MM.1S (cell line): Measurements from ENCODE around the gene TOR4A.
A peak's percentile ranks its signal among the peaks of the same experiment; 100 is the strongest.

ENCODE experiments used
- DNase-seq: peaks from one replicate; pipeline ENCODE4 v3.0.0-alpha.2; 2015
- H2AFZ ChIP-seq: fragments of 300-600 bp; sonication (generic); 2 replicates; pipeline ENCODE4 v1.6.0; 2016; ENCODE audit warnings: antibody characterized with exemption, low read length
- H3F3A ChIP-seq: fragments of 300-600 bp; sonication (generic); 2 replicates; pipeline ENCODE4 v1.6.1; 2016; ENCODE audit warnings: mild to moderate bottlenecking, antibody characterized with exemption, low read length, moderate library complexity, mixed read lengths; ENCODE audit not compliant: insufficient read depth
- H3K27ac ChIP-seq: fragments of 300-600 bp; sonication (generic); 2 replicates; pipeline ENCODE4 v1.5.1; 2016; ENCODE audit warnings: mild to moderate bottlenecking, low read length
- H3K27me3 ChIP-seq: fragments of 300-600 bp; sonication (generic); replicated peaks from 2 replicates; pipeline ENCODE4 v1.6.0; 2016; ENCODE audit warnings: low read length; ENCODE audit not compliant: insufficient read depth
- H3K36me3 ChIP-seq: fragments of 300-600 bp; sonication (generic); replicated peaks from 2 replicates; pipeline ENCODE4 v1.6.1; 2016; ENCODE audit warnings: mild to moderate bottlenecking, low read length, mixed read lengths; ENCODE audit not compliant: insufficient read depth
- H3K4me1 ChIP-seq: fragments of 300-600 bp; sonication (generic); 2 replicates; pipeline ENCODE4 v1.6.1; 2016; ENCODE audit warnings: low read length, mixed read lengths
- H3K4me2 ChIP-seq: fragments of 300-600 bp; sonication (generic); 2 replicates; pipeline ENCODE4 v1.6.0; 2016; ENCODE audit warnings: low read depth, low read length
- H3K4me3 ChIP-seq: fragments of 300-600 bp; sonication (generic); 2 replicates; pipeline ENCODE4 v1.5.1; 2016; ENCODE audit warnings: low read length, mixed read lengths
- H3K79me2 ChIP-seq: fragments of 300-600 bp; sonication (generic); 2 replicates; pipeline ENCODE4 v1.6.1; 2016; ENCODE audit warnings: mixed run types, low read length, mixed read lengths
- H3K9ac ChIP-seq: fragments of 300-600 bp; sonication (generic); 2 replicates; pipeline ENCODE4 v1.6.1; 2016; ENCODE audit warnings: low read length, mixed read lengths
- H3K9me2 ChIP-seq: fragments of 300-600 bp; sonication (generic); replicated peaks from 2 replicates; pipeline ENCODE4 v1.6.1; 2016; ENCODE audit warnings: mild to moderate bottlenecking, low read length, mixed read lengths; ENCODE audit not compliant: insufficient read depth
- H3K9me3 ChIP-seq: fragments of 300-600 bp; sonication (generic); replicated peaks from 2 replicates; pipeline ENCODE4 v1.6.1; 2016; ENCODE audit warnings: mild to moderate bottlenecking, low read length, mixed read lengths; ENCODE audit not compliant: insufficient read depth
- H4K20me1 ChIP-seq: fragments of 300-600 bp; sonication (generic); 2 replicates; pipeline ENCODE4 v1.6.1; 2016; ENCODE audit warnings: mild to moderate bottlenecking, low read length, moderate library complexity, mixed read lengths; ENCODE audit not compliant: insufficient read depth
- CTCF ChIP-seq: fragments of 300-600 bp; sonication (generic); IDR thresholded peaks from 2 replicates; pipeline ENCODE4 v1.5.1; 2016; ENCODE audit warnings: antibody characterized with exemption, low read length, mixed read lengths
- EZH2 ChIP-seq: fragments of 300-600 bp; sonication (generic); optimal IDR thresholded peaks from 2 replicates; pipeline ENCODE3; 2017; ENCODE audit warnings: low read depth, mild to moderate bottlenecking, antibody characterized with exemption, low read length, mixed read lengths
- EZH2phosphoT487 ChIP-seq: fragments of 300-600 bp; sonication (generic); IDR thresholded peaks from 2 replicates; pipeline ENCODE4 v1.6.1; 2018; ENCODE audit warnings: antibody characterized with exemption, low read length

The TOR4A gene

GRCh38 chr9:137308057-137308619, 30.6 kb downstream of the TOR4A start:
- no peak overlapping the region for H3K4me2 ChIP-seq
- no peak overlapping the region for H3K27ac ChIP-seq
- H3K9ac ChIP-seq, result no peak overlapping the region
- no peak overlapping the region for H3K4me3 ChIP-seq
- H3K27me3 ChIP-seq, result peaks cover 23% of the 10 kb centered on the region
- TF ChIP-seq CTCF, result no peak
- TF ChIP-seq EZH2phosphoT487, result no peak
- TF ChIP-seq EZH2, result no peak
- H3K9me3 ChIP-seq, result no peaks in the 10 kb centered on the region
- peaks cover under 1% of the 10 kb centered on the region; the same call in 1 of the 2 replicates for H3F3A ChIP-seq
- no peaks in the 10 kb centered on the region for H3K79me2 ChIP-seq
- DNase-seq, result no peak
- H3K9me2 ChIP-seq, result no peaks in the 10 kb centered on the region
- H2AFZ ChIP-seq, result no peak overlapping the region
- H3K4me1 ChIP-seq, result no peaks in the 10 kb centered on the region; the same call in 1 of the 2 replicates
- no peaks in the 10 kb centered on the region for H3K36me3 ChIP-seq
- H4K20me1 ChIP-seq, result no peaks in the 10 kb centered on the region

GRCh38 chr9:137309368-137310188, 32.1 kb downstream of the TOR4A start:
- H3K4me3 ChIP-seq, result no peak overlapping the region
- H3K4me1 ChIP-seq, result no peaks in the 10 kb centered on the region; the same call in 1 of the 2 replicates
- H3K36me3 ChIP-seq, result no peaks in the 10 kb centered on the region
- H3K9me3 ChIP-seq, result no peaks in the 10 kb centered on the region
- H3K79me2 ChIP-seq, result no peaks in the 10 kb centered on the region
- no peaks in the 10 kb centered on the region for H3K9me2 ChIP-seq
- H3K27me3 ChIP-seq, result peaks cover 35% of the 10 kb centered on the region
- no peaks in the 10 kb centered on the region for H3F3A ChIP-seq
- H2AFZ ChIP-seq, result no peak overlapping the region
- H4K20me1 ChIP-seq, result no peaks in the 10 kb centered on the region
- TF ChIP-seq EZH2phosphoT487, result no peak
- TF ChIP-seq EZH2, result no peak
- TF ChIP-seq CTCF, result no peak
- no peak overlapping the region for H3K27ac ChIP-seq
- DNase-seq, result no peak
- H3K9ac ChIP-seq, result no peak overlapping the region
- no peak overlapping the region for H3K4me2 ChIP-seq

GRCh38 chr9:137310189-137311052, 32.9 kb downstream of the TOR4A start:
- no peak for DNase-seq
- Histone ChIP-seq H3F3A (no peaks in the 10 kb centered on the region), H3K4me2 (peak overlapping the region; percentile 7; the same call in 1 of the 2 replicates), H3K9ac (no peak overlapping the region), H3K9me2 (no peaks in the 10 kb centered on the region), H3K9me3 (no peaks in the 10 kb centered on the region), H4K20me1 (no peaks in the 10 kb centered on the region), H3K4me3 (no peak overlapping the region), H3K4me1 (no peaks in the 10 kb centered on the region; the same call in 1 of the 2 replicates), H3K27ac (no peak overlapping the region), H3K36me3 (no peaks in the 10 kb centered on the region), H2AFZ (peak overlapping the region; percentile 35; the same call in 1 of the 2 replicates), H3K27me3 (peaks cover 44% of the 10 kb centered on the region), H3K79me2 (no peaks in the 10 kb centered on the region)
- no peak for TF ChIP-seq EZH2
- TF ChIP-seq CTCF, result no peak
- no peak for TF ChIP-seq EZH2phosphoT487
